Neural crest cell (in vitro differentiated cells): ENCODE measurements around the gene SAMD3. TPM values are rescaled to one million over a fixed set of nuclear protein-coding genes. Genes with fewer than 3 reads are reported as not detected.

ENCODE experiments used
- DNase-seq: peaks from one replicate; pipeline ENCODE4 v3.0.0; 2021; ENCODE audit warnings: low read depth, mixed read lengths, low spot score
- H3K27ac Mint-ChIP-seq: one replicate; pipeline ENCODE4 v1.8.0; 2021; ENCODE audit warnings: mild to moderate bottlenecking, mixed read lengths; ENCODE audit not compliant: unreplicated experiment
- H3K27me3 Mint-ChIP-seq: 2 replicates; pipeline ENCODE4 v1.8.0; 2021; ENCODE audit warnings: low read depth, mild to moderate bottlenecking, mixed read lengths
- H3K36me3 Mint-ChIP-seq: 2 replicates; pipeline ENCODE4 v1.8.0; 2021; ENCODE audit warnings: low read depth, mild to moderate bottlenecking, mixed read lengths
- H3K4me1 Mint-ChIP-seq: 2 replicates; pipeline ENCODE4 v1.8.0; 2021; ENCODE audit warnings: mixed read lengths
- H3K4me3 Mint-ChIP-seq: one replicate; pipeline ENCODE4 v1.8.0; 2021; ENCODE audit warnings: mild to moderate bottlenecking, mixed read lengths
- H3K9me3 Mint-ChIP-seq: 2 replicates; pipeline ENCODE4 v1.8.0; 2021; ENCODE audit warnings: mixed read lengths
- total RNA-seq: library from RNA; stranded (reverse); gene quantifications from 2 replicates; pipeline ENCODE4 v1.2.1, GENCODE V29; 2021
- TF ChIP-seq, protein P1 (sequence below): fragments of 200-600 bp; sonication (generic); conservative IDR thresholded peaks from 2 replicates; pipeline ENCODE4 v1.5.0; 2021; ENCODE audit warnings: antibody characterized with exemption, mild to moderate bottlenecking

SAMD3 gene
- total RNA-seq, 1 donor from 2014 or later, result 0.58 TPM

DNA sequence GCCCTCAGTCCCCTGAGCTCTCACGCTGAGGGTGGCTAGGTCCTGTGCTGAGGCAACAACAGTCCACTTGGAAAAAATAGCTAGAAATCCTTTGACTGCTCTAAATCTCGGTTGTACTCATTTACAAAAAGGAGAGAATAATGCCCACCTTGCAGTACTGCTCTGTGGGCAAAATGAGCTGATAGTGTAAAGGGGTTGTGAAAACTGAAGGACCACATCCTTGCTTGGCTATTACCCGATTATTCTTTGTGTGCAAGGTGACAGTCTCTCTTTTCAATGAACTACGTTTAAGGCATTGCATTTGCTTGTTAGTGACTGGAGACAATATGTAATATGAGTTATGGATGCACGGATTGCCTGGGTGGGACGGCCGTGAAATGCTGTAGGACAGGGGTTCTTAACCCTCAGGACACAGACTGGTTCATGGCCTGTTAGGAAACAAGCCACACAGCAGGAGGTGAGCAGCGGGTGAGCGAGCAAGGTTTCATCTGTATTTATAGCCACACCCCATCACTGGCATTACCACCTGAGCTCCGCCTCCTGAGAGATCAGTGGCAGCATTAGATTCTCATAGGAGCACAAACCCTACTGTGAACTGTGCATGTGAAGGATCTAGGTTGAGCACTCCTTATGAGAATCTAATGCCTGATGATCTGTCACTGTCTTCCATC is 14.6 kb downstream of the SAMD3 start:
- H3K4me3 Mint-ChIP-seq, result no peak overlapping the region
- TF ChIP-seq, protein P1, sequence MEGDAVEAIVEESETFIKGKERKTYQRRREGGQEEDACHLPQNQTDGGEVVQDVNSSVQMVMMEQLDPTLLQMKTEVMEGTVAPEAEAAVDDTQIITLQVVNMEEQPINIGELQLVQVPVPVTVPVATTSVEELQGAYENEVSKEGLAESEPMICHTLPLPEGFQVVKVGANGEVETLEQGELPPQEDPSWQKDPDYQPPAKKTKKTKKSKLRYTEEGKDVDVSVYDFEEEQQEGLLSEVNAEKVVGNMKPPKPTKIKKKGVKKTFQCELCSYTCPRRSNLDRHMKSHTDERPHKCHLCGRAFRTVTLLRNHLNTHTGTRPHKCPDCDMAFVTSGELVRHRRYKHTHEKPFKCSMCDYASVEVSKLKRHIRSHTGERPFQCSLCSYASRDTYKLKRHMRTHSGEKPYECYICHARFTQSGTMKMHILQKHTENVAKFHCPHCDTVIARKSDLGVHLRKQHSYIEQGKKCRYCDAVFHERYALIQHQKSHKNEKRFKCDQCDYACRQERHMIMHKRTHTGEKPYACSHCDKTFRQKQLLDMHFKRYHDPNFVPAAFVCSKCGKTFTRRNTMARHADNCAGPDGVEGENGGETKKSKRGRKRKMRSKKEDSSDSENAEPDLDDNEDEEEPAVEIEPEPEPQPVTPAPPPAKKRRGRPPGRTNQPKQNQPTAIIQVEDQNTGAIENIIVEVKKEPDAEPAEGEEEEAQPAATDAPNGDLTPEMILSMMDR, result no peak
- H3K4me1 Mint-ChIP-seq, result no peaks in the 10 kb centered on the region
- H3K9me3 Mint-ChIP-seq, result peaks cover 3% of the 10 kb centered on the region
- H3K27me3 Mint-ChIP-seq, result no peaks in the 10 kb centered on the region
- DNase-seq, result no peak
- H3K36me3 Mint-ChIP-seq, result no peaks in the 10 kb centered on the region
- no peak overlapping the region for H3K27ac Mint-ChIP-seq

GRCh38 chr6:130206479-130206878 is 16.3 kb downstream of the SAMD3 start:
- TF ChIP-seq, protein P1, result no peak
- Mint-ChIP-seq H3K4me1 (no peaks in the 10 kb centered on the region), H3K9me3 (peaks cover 3% of the 10 kb centered on the region), H3K27me3 (no peaks in the 10 kb centered on the region), H3K27ac (no peak overlapping the region), H3K4me3 (no peak overlapping the region), H3K36me3 (no peaks in the 10 kb centered on the region)
- DNase-seq, result no peak

- TF ChIP-seq, protein P1, result no peak
- Mint-ChIP-seq H3K27ac (no peak overlapping the region), H3K27me3 (no peaks in the 10 kb centered on the region), H3K4me3 (no peak overlapping the region), H3K4me1 (no peaks in the 10 kb centered on the region), H3K36me3 (no peaks in the 10 kb centered on the region), H3K9me3 (peaks cover 3% of the 10 kb centered on the region)
- DNase-seq, result no peak
These were observed 18.4 kb downstream of the SAMD3 start for GRCh38 chr6:130204322-130204721.

DNA sequence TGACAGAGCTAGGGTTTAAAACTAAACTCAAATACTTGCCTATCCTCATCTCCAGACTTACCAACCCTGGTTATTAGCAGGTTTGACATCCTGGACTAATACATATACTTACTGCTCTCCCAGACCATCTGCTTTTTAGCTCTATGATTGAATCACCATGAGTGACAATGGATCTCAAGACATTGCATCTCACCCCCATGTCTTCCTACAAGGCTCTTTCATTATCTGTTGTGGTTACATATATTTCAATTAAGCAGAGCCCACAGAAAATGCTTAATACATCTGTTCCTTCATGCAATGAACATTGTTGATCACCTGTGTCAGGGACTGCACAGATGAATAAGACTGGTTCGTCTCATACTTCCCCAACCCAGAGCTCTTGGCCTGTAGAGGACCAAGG is 19.4 kb downstream of the SAMD3 start:
- no peak for DNase-seq
- peaks cover 3% of the 10 kb centered on the region for H3K9me3 Mint-ChIP-seq
- no peaks in the 10 kb centered on the region for H3K27me3 Mint-ChIP-seq
- TF ChIP-seq, protein P1, result no peak
- H3K27ac Mint-ChIP-seq, result no peak overlapping the region
- H3K4me1 Mint-ChIP-seq, result no peaks in the 10 kb centered on the region
- H3K36me3 Mint-ChIP-seq, result no peaks in the 10 kb centered on the region
- H3K4me3 Mint-ChIP-seq, result no peak overlapping the region

DNA sequence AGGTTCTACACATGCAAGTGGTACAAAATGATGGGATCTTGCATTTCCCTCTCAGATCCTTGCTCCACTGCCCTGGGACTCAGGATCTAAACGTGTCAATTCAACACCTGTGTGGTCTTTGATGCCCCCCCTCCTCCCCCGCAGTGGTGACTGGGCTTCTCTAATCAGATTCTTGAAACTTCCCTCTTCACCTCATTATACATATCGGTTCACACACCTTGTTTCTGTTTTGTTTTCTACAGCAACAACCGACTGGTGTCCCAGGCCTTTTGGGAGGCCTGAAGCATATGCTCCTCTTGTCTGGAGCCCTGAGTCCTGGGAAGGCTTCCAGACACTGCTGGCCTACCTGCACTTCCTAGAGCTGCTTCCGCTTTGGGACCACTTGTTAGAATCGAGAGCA is 20.0 kb downstream of the SAMD3 start:
- Mint-ChIP-seq H3K27ac (no peak overlapping the region), H3K36me3 (no peaks in the 10 kb centered on the region), H3K9me3 (no peaks in the 10 kb centered on the region), H3K27me3 (no peaks in the 10 kb centered on the region), H3K4me3 (no peak overlapping the region), H3K4me1 (no peaks in the 10 kb centered on the region)
- TF ChIP-seq, protein P1, result no peak
- no peak for DNase-seq
